Nephron progenitor cell (in vitro differentiated cells): ENCODE measurements around the gene MRTFA.
A peak's percentile ranks its signal among the peaks of the same experiment; 100 is the strongest.

Experiments used
- DNase-seq: peaks from one replicate; pipeline ENCODE4 v3.0.0; 2021
- H3K27ac Mint-ChIP-seq: 2 replicates; pipeline ENCODE4 v1.8.0; 2021; ENCODE audit warnings: mild to moderate bottlenecking, moderate library complexity, mixed read lengths
- H3K27me3 Mint-ChIP-seq: 2 replicates; pipeline ENCODE4 v1.8.0; 2021; ENCODE audit warnings: mild to moderate bottlenecking, low read depth, mixed read lengths; ENCODE audit not compliant: poor library complexity
- H3K36me3 Mint-ChIP-seq: 2 replicates; pipeline ENCODE4 v1.8.0; 2021; ENCODE audit warnings: low read depth, mixed read lengths
- H3K4me1 Mint-ChIP-seq: 2 replicates; pipeline ENCODE4 v1.8.0; 2021; ENCODE audit warnings: mixed read lengths
- H3K4me3 Mint-ChIP-seq: 2 replicates; pipeline ENCODE4 v1.8.0; 2021; ENCODE audit warnings: mild to moderate bottlenecking, moderate library complexity, mixed read lengths
- H3K9me3 Mint-ChIP-seq: 2 replicates; pipeline ENCODE4 v1.8.0; 2021; ENCODE audit warnings: mild to moderate bottlenecking, moderate library complexity, mixed read lengths
- TF ChIP-seq, protein P1 (sequence below): fragments of 200-600 bp; sonication (generic); IDR thresholded peaks from 2 replicates; pipeline ENCODE4 v1.5.0; 2021; ENCODE audit warnings: antibody characterized with exemption

MRTFA gene

DNA sequence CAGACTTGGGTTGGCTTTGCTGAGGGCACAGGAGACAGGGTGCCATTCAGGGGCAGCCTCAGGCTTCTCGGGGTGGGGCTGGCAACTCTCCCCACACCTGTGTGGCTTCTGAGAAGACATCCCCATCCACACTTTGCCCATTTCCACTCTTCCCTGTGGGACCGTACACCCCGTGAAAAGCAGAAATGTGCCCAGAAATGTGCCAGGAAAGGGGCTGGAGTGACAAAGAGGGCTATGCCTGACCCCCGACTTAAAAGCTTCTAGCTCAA is 215.5 kb downstream of the MRTFA start:
- TF ChIP-seq, protein P1, sequence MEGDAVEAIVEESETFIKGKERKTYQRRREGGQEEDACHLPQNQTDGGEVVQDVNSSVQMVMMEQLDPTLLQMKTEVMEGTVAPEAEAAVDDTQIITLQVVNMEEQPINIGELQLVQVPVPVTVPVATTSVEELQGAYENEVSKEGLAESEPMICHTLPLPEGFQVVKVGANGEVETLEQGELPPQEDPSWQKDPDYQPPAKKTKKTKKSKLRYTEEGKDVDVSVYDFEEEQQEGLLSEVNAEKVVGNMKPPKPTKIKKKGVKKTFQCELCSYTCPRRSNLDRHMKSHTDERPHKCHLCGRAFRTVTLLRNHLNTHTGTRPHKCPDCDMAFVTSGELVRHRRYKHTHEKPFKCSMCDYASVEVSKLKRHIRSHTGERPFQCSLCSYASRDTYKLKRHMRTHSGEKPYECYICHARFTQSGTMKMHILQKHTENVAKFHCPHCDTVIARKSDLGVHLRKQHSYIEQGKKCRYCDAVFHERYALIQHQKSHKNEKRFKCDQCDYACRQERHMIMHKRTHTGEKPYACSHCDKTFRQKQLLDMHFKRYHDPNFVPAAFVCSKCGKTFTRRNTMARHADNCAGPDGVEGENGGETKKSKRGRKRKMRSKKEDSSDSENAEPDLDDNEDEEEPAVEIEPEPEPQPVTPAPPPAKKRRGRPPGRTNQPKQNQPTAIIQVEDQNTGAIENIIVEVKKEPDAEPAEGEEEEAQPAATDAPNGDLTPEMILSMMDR: no peak
- Mint-ChIP-seq H3K4me1 (peaks cover 15% of the 10 kb centered on the region), H3K36me3 (peaks cover 25% of the 10 kb centered on the region), H3K9me3 (no peaks in the 10 kb centered on the region), H3K27me3 (peaks cover 4% of the 10 kb centered on the region), H3K4me3 (no peak overlapping the region), H3K27ac (no peak overlapping the region)
- no peak for DNase-seq

DNA sequence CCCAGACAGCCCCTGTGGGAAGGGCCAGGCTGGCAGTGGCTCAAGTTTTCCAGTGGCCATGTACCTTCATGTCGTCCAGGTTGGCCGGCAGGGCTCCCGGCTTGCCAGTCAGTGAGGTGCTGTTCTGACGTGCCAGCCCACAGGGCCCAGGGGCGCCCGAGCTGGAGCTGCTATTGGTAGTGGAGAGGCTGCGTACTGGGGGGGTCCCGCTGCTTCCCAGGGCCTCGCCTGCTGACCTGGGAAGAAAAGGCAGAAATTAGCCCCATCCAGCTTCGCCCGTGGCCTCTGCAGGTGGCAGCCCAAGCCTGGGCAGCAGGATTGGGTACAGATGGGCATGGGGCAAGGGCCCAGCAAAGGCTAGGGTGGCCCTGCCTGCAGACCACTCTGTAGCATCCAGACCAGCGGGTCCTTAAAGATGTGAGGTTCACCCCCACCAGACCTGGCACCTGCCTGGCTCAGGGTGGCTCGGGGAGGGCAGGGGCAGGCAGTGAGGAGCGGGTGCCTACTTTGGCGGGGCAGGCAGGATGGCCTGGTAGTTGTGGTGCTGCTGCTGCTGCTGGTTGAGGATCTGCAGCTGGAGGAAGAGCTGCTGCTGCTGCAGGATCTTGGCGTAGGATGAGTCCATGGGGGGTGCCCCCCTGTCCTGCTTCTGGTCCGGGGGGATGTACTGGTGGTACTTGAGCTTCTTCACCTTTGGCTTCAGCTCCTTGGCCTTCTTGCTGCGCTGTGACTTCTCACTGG is 216.0 kb downstream of the MRTFA start:
- Mint-ChIP-seq H3K36me3 (peaks cover 30% of the 10 kb centered on the region), H3K27me3 (peaks cover 4% of the 10 kb centered on the region), H3K4me3 (no peak overlapping the region), H3K27ac (no peak overlapping the region), H3K9me3 (no peaks in the 10 kb centered on the region), H3K4me1 (peaks cover 20% of the 10 kb centered on the region)
- TF ChIP-seq, protein P1: no peak
- DNase-seq: no peak

DNA sequence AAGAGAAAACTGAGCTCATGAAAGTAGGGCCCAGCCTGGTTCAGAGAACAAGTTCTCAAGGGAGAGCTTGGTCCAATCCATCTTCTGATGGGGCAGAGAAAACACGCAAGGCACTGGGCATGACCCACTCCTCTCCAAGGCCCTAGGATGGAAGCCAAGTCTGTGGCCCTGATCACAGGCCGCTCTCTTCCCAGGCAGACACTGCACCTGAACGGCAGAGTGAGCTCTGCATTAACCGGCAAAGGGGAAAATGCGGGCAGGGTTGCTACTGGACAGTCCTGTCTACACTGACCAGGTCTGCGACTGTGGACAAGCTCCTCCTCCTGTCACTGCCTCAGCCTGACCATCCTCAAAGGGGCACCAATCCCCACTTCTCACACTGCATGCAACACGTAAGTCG is 216.8 kb downstream of the MRTFA start:
- H3K27me3 Mint-ChIP-seq: no peaks in the 10 kb centered on the region
- no peak overlapping the region for H3K27ac Mint-ChIP-seq
- no peaks in the 10 kb centered on the region for H3K9me3 Mint-ChIP-seq
- H3K4me3 Mint-ChIP-seq: no peak overlapping the region
- H3K4me1 Mint-ChIP-seq: peaks cover 18% of the 10 kb centered on the region
- no peak for DNase-seq
- TF ChIP-seq, protein P1: no peak
- H3K36me3 Mint-ChIP-seq: peaks cover 30% of the 10 kb centered on the region

DNA sequence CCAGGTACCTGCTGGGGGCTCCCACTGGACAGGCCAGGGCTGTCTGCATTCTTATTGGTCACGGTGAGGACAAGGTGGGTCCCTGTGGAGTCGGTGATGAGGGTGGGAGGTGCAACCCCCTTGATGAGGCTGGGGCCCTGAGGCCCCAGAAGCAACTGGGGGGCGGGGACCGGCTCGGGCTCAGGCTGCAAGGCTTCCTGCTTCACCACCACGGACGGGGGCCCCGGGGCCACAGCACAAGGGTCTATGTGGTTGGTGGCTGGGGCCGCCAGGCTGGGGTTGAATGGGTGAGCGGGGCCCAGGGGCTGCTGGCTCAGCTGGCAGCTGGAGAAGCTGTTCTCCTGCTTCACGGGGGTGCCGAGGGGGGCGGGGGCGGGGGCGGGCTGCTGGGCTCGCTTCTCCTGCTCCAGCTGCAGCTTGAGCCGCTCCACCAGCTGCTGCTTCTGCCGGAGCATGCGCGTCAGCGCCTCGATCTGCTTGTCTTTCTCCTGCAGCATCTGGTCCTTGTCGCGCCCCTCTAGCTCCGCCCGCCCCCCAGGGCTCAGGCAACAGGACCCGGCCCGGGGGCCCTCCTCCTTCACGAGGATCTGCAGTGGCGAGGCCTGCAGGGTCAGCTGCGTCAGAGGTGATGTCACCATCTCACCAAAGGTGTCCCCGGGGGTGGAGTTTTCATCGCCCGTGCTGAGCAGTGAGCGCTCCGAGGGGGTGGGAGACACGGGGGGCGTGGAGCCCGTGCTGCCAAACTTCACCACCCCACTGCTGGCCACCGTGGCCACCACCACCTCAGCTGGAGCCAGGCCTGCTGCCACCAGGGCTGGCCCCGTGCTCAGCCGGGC is 217.9 kb downstream of the MRTFA start:
- DNase-seq: peak; percentile 32
- TF ChIP-seq, protein P1: no peak
- H3K27me3 Mint-ChIP-seq: no peaks in the 10 kb centered on the region
- H3K4me3 Mint-ChIP-seq: no peak overlapping the region
- peaks cover 15% of the 10 kb centered on the region for H3K4me1 Mint-ChIP-seq
- no peaks in the 10 kb centered on the region for H3K9me3 Mint-ChIP-seq
- H3K36me3 Mint-ChIP-seq: peaks cover 29% of the 10 kb centered on the region
- no peak overlapping the region for H3K27ac Mint-ChIP-seq

GRCh38 chr22:40417881-40418280 is 218.6 kb downstream of the MRTFA start:
- Mint-ChIP-seq H3K4me1 (peaks cover 15% of the 10 kb centered on the region), H3K27ac (no peak overlapping the region), H3K36me3 (peaks cover 22% of the 10 kb centered on the region), H3K27me3 (no peaks in the 10 kb centered on the region), H3K4me3 (no peak overlapping the region), H3K9me3 (no peaks in the 10 kb centered on the region)
- TF ChIP-seq, protein P1: no peak
- no peak for DNase-seq
